Body of pancreas (tissue), 4 donors: ENCODE results near the gene C19orf33. TPM values are rescaled to one million over a fixed set of nuclear protein-coding genes. Genes with fewer than 3 reads are reported as not detected.

Experiments used
- ATAC-seq: fragments of 150-250 bp; one replicate; pipeline ENCODE4 v1.9.1; 2016
- DNase-seq, 4 donors: peaks; one replicate each; pipeline ENCODE4 v3.0.0-alpha.2; 2019
- H3K27ac ChIP-seq, 4 donors: fragments of 200-600 bp; sonication (generic); 1 replicate in 3 of 4; 2 replicates in 1 of 4; pipeline versions ENCODE4 v1.5.1 to v1.6.1; 2016 to 2019; ENCODE audit warnings: mild to moderate bottlenecking in 1 of 4, mixed read lengths in 1 of 4, moderate library complexity in 1 of 4
- H3K27me3 ChIP-seq, 2 donors: fragments of 200-600 bp; sonication (generic); one replicate each; pipeline ENCODE4 v1.6.0; 2016; ENCODE audit warnings: mild to moderate bottlenecking in 1 of 2
- H3K36me3 ChIP-seq, 2 donors: fragments of 200-600 bp; sonication (generic); replicated peaks in 1 of 2; 2 replicates each; pipeline ENCODE4 v1.5.1; 2016; ENCODE audit warnings: low read depth in 2 of 2; ENCODE audit not compliant: insufficient read depth in 1 of 2
- H3K4me1 ChIP-seq: fragments of 200-600 bp; sonication (generic); one replicate; pipeline ENCODE4 v1.6.0; 2016
- H3K4me3 ChIP-seq, 2 donors: fragments of 200-600 bp; sonication (generic); 1 replicate in 1 of 2; 2 replicates in 1 of 2; pipeline ENCODE4 v1.5.1; 2016 to 2019
- H3K9me3 ChIP-seq, 3 donors: fragments of 200-600 bp; sonication (generic); 1 replicate in 2 of 3; 2 replicates in 1 of 3; pipeline ENCODE4 v1.5.1; 2016
- CTCF ChIP-seq, 7 experiments: fragments of 450-650 bp in 4 of 7; fragments of 200-600 bp in 3 of 7; sonication (generic) in 3 of 7; IDR thresholded peaks; one replicate each; pipeline ENCODE4 v1.5.1; 2016 to 2019; ENCODE audit warnings: antibody characterized with exemption in 7 of 7
- POLR2A ChIP-seq, 3 donors: fragments of 450-650 bp; IDR thresholded peaks; one replicate each; pipeline ENCODE4 v1.6.1; 2016; ENCODE audit warnings: antibody characterized with exemption in 3 of 3, mild to moderate bottlenecking in 2 of 3
- WGBS, 2 donors: methylation state at CpG; one replicate each; pipeline ENCODE4 v1.1.5; 2017; 5-methylcytosine and 5-hydroxymethylcytosine counted together
- intact Hi-C: fragments of 100-400 bp; cut with DNase I; formaldehyde crosslinking; loops from one replicate; pipeline ENCODE4 v1.15.1; 2023
- total RNA-seq, 2 donors: library from RNA; depleted of rRNA; stranded (reverse); fragments of >200 nt; gene quantifications; one replicate each; pipeline ENCODE4 v1.1.0, GENCODE V29; 2016

C19orf33 gene
- total RNA-seq, 2 donors from 2014 or later, result 2.6 TPM; not detected in 1

GRCh38 chr19:38317104-38317612 lies 13.1 kb downstream of the C19orf33 start:
- no peak for ATAC-seq
- peak in 1 of 4 donors; percentile 15 for DNase-seq
- WGBS, 2 donors, result 59 to 82% methylated on average over 11 of the region's 11 CpGs

GRCh38 chr19:38318660-38319059 lies 14.6 kb downstream of the C19orf33 start:
- WGBS, 2 donors, result 0 to 19% methylated on average over 2 to 6 of the region's 6 CpGs
- Histone ChIP-seq H3K4me3 (no peak overlapping the region), H3K9me3 (no peaks in the 10 kb centered on the region), H3K4me1 (peaks cover 40% of the 10 kb centered on the region), H3K27ac (no peak overlapping the region), H3K27me3 (no peaks in the 10 kb centered on the region), H3K36me3 (no peaks in the 10 kb centered on the region)
- DNase-seq, result peak in 2 of 4 donors; percentile 49 to 52
- intact Hi-C loops, result no loop called here
- TF ChIP-seq CTCF (IDR thresholded peaks at IDR 0.05) (no peak), POLR2A (IDR thresholded peaks at IDR 0.05) (no peak)
- no peak for ATAC-seq

More at GRCh38 chr19:38317104-38317612, 13.1 kb downstream of the C19orf33 start:
- no peak for TF ChIP-seq CTCF (IDR thresholded peaks at IDR 0.05)
- TF ChIP-seq POLR2A (IDR thresholded peaks at IDR 0.05), result no peak
- intact Hi-C loops, result no loop called here
- Histone ChIP-seq H3K27me3 (no peaks in the 10 kb centered on the region), H3K4me1 (peaks cover 40% of the 10 kb centered on the region), H3K27ac (peak overlapping the region in 1 of 4 donors; percentile 89), H3K4me3 (no peak overlapping the region), H3K36me3 (no peaks in the 10 kb centered on the region), H3K9me3 (no peaks in the 10 kb centered on the region)

GRCh38 chr19:38319421-38320258 lies 15.6 kb downstream of the C19orf33 start, which contains the start of gene KCNK6:
TSS of gene KCNK6 (plus strand) at chr19:38319845. CDS start at chr19:38319951, 106 bp downstream.
- ATAC-seq, result peak; percentile 18
- Histone ChIP-seq H3K27me3 (no peaks in the 10 kb centered on the region), H3K27ac (peak within 1 kb of the TSS; percentile 54 to 79 (median 66)), H3K4me1 (peaks cover 40% of the 10 kb centered on the region), H3K9me3 (no peaks in the 10 kb centered on the region), H3K4me3 (peak within 1 kb of the TSS; percentile 32 to 33), H3K36me3 (no peaks in the 10 kb centered on the region)
- WGBS, 2 donors, result 4% methylated on average over 18 to 53 of the region's 76 CpGs
- intact Hi-C loops, result loop anchor here (10.0 kb wide), 1 partner anchor 415 kb away; the partner anchor contains the start of genes SIPA1L3 and WDR87
- peak; percentile 61 to 73 (median 72) for TF ChIP-seq POLR2A (IDR thresholded peaks at IDR 0.05)
- TF ChIP-seq CTCF (IDR thresholded peaks at IDR 0.05), result peak in 1 of 7 experiments; percentile 30
- DNase-seq, result peak; percentile 61 to 65 (median 62)

GRCh38 chr19:38320969-38321339 lies 16.9 kb downstream of the C19orf33 start:
- TF ChIP-seq POLR2A (IDR thresholded peaks at IDR 0.05), result no peak
- TF ChIP-seq CTCF (IDR thresholded peaks at IDR 0.05), result no peak
- DNase-seq, result no peak
- 38 to 73% methylated on average over 3 of the region's 3 CpGs for WGBS, 2 donors

More at GRCh38 chr19:38320969-38321339, 16.9 kb downstream of the C19orf33 start:
- no peaks in the 10 kb centered on the region for H3K36me3 ChIP-seq
- peak overlapping the region in 2 of 4 donors; percentile 54 to 79 for H3K27ac ChIP-seq
- no peaks in the 10 kb centered on the region for H3K27me3 ChIP-seq
- H3K4me1 ChIP-seq, result peaks cover 40% of the 10 kb centered on the region
- no peaks in the 10 kb centered on the region for H3K9me3 ChIP-seq
- intact Hi-C loops, result loop anchor here (10.0 kb wide), 1 partner anchor 416 kb away; the partner anchor contains the start of genes SIPA1L3 and WDR87
- no peak overlapping the region for H3K4me3 ChIP-seq
- no peak for ATAC-seq
